Endometrial microvascular endothelial cells (primary cell): Measurements from ENCODE around the gene EIF4G1. TPM values are rescaled to one million over a fixed set of nuclear protein-coding genes. Genes with fewer than 3 reads are reported as not detected.

Source experiments
- in situ Hi-C: cut with HindIII; loops from 2 replicates; pipeline ENCODE4 v1.10.0; 2017; ENCODE audit warnings: low sequenced_read_pairs, low pct_unique_long_range_greater_than_20kb; ENCODE audit errors: inconsistent ontology term
- total RNA-seq: library from RNA; depleted of rRNA; stranded (reverse); fragments of >200 nt; gene quantifications from one replicate; pipeline ENCODE4 v1.2.3, GENCODE V29; 2015; ENCODE audit errors: inconsistent ontology term

EIF4G1 gene
- total RNA-seq, 1 donor from 2014 or later: 611 TPM

DNA sequence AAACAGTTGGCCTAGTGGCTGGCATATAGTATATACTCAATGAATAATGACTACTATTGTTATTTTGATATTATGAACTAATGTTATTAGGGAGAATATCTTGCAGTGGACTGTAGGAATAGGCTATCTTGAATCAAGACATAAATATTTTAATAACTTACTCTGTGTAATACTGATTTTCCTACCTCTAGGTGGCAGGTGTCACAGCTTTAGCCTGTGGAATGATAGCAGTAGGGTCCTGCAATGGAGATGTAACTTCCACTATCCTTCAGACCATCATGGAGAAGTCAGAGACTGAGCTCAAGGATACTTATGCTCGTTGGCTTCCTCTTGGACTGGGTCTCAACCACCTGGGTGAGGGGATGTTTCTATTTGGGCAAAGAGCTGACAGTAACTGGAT is 8.8 kb upstream of the EIF4G1 start:
- in situ Hi-C loops: no loop called here

DNA sequence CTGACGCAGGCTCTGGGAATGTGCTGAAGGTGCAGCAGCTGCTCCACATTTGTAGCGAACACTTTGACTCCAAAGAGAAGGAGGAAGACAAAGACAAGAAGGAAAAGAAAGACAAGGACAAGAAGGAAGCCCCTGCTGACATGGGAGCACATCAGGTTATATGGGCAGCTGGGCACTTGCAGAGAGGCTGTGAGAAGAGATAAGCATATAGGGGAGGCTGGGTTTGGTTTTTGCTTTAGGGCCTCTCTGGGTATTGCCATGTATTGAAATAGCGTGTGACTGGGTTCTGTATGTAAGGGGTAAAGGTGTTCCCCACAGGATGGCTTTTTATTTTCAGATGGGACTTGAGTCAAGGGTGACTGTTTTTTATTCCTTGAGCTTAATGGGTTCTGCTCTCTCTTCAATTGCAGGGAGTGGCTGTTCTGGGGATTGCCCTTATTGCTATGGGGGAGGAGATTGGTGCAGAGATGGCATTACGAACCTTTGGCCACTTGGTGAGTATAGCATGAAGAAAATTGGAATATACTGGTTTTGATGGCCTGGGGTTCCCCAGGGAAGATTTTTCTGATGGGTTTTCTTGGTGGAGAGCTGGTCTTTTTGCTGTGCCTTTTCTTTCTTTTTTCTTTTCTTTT is 7.9 kb upstream of the EIF4G1 start:
- in situ Hi-C loops: no loop called here

DNA sequence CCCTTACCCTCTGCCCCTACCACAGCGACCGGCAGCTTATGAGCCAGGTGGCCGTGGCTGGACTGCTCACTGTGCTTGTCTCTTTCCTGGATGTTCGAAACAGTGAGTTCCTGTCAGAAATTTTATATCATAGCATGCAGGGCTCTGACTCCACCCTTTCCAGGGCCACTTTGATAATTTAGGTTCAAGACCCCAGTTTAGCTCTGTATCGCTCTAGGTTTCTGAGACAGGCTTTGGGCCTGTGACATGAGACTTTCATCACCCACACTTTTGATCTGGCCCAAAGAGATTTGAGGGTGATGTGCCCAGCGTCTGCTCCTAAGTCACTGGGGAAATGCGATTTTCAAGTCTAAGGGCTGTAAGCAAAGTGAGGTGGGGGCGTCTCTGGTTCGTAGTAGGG is 6.5 kb upstream of the EIF4G1 start:
- in situ Hi-C loops: no loop called here

DNA sequence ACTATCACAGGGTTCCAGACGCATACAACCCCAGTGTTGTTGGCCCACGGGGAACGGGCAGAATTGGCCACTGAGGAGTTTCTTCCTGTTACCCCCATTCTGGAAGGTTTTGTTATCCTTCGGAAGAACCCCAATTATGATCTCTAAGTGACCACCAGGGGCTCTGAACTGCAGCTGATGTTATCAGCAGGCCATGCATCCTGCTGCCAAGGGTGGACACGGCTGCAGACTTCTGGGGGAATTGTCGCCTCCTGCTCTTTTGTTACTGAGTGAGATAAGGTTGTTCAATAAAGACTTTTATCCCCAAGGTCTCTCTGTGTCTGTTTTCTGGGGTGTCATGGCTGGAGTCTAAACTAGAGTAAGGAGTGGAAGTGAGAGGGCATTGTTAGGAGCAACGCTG is 5.7 kb upstream of the EIF4G1 start:
- in situ Hi-C loops: no loop called here

DNA sequence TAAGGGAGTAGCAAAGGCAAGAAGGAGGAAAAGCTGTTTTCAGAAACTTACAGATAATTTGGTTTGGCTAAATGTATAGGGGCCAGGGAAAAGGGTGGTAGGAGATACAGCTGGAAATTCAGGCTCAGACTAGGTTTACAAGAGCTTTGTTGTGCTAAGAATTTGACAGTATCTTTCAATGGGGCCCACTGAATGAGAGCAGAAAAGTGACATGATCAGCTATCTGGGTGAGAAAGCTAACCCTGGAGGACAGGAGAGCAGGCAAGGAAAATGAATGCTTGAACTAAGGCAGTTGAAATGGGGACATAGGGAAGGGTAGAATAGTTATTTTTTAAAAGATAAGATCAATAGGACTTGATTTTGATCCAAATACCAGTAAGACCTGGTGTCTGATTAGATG is 2.8 kb upstream of the EIF4G1 start:
- in situ Hi-C loops: no loop called here

DNA sequence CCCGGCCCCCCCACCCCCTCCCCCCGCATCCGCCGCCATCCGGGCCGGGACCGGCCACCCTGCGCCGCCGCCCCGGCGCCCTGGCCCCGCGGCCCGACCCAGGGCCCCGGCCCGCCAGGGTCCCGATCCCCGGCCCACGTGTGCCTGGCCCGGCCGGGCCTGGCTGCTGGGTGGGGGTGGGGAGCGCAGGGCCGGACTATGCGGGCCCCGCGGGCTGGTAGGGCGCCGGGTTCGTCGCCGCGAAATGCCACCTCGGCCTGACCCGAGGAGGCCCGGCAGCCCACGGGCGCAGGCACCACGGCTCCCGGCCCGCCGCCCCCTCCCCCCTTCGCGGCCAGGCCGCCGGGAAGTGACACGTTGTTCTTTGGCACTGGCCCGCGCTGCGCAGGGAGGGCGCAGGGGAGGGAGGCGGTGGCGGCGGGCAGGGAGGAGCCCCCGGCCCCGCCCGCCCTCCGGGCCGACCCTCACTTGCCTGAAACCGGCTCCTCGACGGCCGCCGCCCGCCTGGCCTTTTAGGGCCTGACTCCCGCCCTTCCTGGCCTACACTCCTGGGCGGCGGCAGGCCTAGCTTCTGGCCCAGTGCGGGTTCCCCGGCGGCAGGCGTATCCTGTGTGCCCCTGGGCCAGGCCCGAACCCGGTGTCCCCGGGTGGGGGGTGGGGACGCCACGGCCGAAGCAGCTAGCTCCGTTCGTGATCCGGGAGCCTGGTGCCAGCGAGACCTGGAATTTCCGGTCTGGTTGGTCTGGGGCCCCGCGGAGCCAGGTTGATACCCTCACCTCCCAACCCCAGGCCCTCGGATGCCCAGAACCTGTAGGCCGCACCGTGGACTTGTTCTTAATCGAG is 515 bp downstream of the EIF4G1 start:
- in situ Hi-C loops: no loop called here

DNA sequence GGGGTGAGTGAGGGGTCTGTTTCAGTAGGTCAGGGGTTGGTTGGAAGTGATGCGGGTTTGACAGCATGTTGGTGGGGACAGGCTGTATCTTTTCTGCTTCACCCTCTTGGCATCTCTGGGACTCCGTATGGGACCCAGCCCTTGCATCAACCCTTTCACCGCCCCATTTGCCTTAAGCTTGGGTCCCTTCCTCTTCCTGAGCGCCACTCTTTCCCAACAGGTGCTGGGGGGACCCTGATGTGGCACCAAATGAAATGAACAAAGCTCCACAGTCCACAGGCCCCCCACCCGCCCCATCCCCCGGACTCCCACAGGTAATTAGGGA is 1.1 kb downstream of the EIF4G1 start:
- in situ Hi-C loops: no loop called here

DNA sequence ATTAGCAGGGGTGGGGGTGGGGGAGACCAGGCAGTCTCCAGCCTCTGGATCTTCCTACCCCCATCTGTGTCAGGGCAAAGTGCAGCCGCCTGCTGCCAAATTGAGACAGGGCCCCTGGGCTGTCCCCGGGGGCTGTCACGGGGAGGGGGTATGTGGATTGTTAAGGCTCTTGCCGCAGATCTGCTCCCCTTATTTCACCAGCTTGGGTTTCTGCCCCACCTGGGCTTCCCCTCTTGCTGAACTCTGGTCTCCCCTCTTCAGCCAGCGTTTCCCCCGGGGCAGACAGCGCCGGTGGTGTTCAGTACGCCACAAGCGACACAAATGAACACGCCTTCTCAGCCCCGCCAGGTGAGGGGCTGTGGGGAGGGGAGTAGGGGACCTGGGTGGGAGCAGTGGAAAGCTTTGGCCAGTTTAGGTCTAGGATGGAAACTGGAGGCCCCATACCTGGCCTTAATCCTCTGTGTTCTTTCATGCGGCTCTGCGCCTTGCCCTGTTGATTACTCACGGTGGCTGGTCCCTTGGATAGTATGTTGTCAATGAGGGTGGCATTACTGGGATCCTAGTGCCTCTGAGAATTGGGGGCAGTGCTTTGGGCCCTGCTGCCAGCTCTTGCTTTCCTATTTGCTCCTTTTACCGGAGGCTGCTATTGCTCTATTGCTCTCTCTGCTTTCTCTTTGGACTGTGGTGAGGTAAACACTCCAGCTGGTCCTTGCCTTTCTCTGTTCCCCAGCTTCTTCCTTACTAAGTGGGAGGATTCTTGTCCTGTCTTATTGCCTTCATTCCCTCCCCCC is 1.7 kb downstream of the EIF4G1 start:
- in situ Hi-C loops: no loop called here

DNA sequence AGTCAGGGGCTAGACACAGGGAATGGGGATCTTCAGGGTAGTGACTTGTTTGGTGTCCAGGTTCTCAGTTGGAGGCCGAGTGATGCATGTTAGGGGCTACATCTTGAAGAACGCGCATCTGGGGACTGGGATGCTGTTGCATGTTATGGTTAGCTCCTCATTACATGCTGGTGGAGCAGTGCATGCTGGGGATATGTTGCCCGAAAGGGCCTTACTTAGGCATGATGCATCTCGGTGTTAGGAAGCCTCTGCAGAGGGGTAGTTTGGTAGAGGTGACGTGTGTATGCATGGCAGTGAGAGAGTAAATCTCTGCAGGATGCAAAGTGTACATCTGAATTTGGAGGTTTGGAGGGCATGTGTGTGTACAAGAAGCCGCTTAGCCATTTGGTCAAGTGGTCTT is 2.4 kb downstream of the EIF4G1 start:
- in situ Hi-C loops: no loop called here

DNA sequence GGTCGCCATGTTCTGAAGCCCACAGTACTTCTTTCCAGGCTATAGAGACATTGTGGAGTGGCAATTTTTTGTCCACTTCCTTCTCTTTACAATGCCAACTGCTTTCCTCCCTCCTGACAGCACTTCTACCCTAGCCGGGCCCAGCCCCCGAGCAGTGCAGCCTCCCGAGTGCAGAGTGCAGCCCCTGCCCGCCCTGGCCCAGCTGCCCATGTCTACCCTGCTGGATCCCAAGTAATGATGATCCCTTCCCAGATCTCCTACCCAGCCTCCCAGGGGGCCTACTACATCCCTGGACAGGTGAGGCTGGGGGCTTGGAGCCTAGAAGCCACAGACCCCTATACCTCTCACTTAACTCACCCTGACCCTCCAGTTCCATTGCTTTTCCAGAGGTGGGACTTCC is 2.8 kb downstream of the EIF4G1 start:
- in situ Hi-C loops: no loop called here

DNA sequence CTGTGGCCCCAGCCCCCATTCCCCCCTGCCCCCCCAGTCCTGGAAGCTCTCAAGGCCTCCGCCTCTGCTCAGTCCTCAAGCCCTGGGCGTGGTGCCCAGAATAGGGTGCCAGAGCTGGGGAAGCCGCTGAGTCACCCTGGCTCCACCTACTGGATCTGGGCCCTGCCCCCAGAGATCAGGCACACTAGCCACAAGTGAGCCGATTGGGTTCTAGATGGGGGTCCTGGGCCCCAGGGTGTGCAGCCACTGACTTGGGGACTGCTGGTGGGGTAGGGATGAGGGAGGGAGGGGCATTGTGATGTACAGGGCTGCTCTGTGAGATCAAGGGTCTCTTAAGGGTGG is 5.7 kb downstream of the EIF4G1 start:
- in situ Hi-C loops: no loop called here

DNA sequence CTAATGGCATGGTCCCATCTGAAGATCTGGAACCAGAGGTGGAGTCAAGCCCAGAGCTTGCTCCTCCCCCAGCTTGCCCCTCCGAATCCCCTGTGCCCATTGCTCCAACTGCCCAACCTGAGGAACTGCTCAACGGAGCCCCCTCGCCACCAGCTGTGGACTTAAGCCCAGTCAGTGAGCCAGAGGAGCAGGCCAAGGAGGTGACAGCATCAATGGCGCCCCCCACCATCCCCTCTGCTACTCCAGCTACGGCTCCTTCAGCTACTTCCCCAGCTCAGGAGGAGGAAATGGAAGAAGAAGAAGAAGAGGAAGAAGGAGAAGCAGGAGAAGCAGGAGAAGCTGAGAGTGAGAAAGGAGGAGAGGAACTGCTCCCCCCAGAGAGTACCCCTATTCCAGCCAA is 7.3 kb downstream of the EIF4G1 start:
- in situ Hi-C loops: no loop called here

DNA sequence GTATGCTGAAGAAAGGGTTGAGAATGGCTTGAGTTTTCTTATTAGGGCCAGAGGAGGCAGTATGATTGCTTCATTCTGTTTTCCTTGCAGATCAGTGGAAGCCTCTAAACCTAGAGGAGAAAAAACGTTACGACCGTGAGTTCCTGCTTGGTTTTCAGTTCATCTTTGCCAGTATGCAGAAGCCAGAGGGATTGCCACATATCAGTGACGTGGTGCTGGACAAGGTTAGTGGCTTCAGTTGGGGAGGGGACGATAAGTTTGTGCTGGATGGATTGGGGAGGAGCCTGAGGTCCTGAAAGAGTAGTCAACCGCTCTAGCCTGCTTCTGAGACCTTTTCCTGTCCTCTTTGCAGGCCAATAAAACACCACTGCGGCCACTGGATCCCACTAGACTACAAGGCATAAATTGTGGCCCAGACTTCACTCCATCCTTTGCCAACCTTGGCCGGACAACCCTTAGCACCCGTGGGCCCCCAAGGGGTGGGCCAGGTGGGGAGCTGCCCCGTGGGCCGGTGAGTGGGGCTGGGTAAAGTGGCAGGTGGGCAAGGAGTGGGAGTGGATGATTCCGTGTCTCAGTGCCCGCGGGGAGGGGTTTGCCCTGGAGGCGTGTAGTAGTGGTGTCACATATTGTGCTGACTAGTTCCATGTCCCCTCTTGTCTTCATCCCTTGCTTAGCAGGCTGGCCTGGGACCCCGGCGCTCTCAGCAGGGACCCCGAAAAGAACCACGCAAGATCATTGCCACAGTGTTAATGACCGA is 8.5 kb downstream of the EIF4G1 start:
- in situ Hi-C loops: no loop called here

DNA sequence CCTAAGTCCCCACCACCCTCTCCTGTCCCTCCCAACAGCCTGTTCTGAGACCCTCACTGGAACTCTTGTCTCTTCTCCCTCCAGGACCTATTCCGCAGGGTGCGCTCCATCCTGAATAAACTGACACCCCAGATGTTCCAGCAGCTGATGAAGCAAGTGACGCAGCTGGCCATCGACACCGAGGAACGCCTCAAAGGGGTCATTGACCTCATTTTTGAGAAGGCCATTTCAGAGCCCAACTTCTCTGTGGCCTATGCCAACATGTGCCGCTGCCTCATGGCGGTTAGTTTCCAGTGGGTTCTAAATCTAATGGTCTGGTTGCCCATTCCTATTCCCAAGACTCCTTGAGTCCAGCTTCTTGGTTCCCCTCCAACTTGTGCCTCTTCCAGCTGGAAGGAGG is 9.3 kb downstream of the EIF4G1 start:
- in situ Hi-C loops: no loop called here

DNA sequence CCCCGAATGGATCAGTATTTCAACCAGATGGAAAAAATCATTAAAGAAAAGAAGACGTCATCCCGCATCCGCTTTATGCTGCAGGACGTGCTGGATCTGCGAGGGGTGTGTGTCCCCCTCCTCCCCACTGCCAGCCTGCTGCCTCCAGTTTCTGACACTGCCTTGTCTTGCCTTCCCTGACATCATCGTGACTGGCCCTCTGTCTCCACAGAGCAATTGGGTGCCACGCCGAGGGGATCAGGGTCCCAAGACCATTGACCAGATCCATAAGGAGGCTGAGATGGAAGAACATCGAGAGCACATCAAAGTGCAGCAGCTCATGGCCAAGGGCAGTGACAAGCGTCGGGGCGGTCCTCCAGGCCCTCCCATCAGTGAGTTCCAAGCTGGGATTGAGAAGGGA is 10.9 kb downstream of the EIF4G1 start:
- in situ Hi-C loops: no loop called here

DNA sequence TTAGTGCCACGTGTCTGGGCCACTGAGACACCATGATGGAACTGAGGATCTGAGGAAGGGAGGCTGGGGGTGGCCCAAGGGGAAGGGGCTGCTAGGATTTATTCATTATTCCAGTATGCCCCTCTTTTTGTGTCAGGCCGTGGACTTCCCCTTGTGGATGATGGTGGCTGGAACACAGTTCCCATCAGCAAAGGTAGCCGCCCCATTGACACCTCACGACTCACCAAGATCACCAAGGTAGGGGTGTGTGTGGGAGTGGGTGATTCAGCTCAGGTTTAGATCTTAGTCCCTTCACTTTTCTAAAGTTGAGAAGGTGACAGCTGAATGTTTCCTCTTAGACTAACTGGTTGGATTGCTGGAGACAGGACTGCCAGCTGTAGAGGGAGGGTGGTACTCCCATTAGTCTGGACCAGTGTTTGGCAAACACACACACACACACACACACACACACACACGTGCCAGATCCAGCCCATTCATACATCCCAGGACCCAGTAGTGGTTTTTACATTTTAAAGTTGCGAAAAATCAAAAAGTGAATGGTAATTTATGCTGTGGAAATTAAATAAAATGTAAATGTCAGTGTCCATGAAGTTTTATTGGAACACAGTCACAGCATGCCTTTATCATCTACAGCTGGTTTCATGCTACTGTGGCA is 11.4 kb downstream of the EIF4G1 start:
- in situ Hi-C loops: no loop called here

DNA sequence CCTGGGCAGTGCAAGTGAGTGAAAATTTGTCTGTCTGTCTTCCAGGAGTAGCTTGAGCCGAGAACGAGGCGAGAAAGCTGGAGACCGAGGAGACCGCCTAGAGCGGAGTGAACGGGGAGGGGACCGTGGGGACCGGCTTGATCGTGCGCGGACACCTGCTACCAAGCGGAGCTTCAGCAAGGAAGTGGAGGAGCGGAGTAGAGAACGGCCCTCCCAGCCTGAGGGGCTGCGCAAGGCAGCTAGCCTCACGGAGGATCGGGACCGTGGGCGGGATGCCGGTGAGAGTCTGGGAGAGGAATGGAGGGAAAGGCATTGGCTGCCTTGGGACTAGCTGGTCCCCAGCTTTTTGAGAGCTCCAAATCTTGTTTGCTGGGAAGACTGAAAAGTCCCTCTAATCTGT is 12.8 kb downstream of the EIF4G1 start:
- in situ Hi-C loops: no loop called here

DNA sequence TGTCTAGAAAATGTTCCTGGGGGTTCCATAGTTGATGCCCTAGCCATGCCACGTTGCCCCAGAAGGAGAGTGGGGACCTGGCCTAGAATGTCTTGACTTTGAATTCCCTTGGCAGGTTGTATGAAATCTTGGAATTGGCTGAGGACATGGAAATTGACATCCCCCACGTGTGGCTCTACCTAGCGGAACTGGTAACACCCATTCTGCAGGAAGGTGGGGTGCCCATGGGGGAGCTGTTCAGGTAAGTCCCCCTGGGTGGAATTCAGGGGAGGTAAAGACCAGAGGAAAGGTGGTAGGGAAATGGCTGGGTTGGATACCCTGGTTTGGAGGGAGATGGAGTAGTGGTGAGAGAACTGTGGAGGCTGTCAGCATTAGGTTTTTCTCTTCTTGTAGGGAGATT is 14.1 kb downstream of the EIF4G1 start:
- in situ Hi-C loops: no loop called here
